ENCODE measurements around the gene TUBA4A. TPM values are rescaled to one million over a fixed set of nuclear protein-coding genes. Genes with fewer than 3 reads are reported as not detected.

Gene TUBA4A
- total RNA-seq, 4 donors from 2014 or later, result 39.2 to 101 (median 70.8) TPM

DNA sequence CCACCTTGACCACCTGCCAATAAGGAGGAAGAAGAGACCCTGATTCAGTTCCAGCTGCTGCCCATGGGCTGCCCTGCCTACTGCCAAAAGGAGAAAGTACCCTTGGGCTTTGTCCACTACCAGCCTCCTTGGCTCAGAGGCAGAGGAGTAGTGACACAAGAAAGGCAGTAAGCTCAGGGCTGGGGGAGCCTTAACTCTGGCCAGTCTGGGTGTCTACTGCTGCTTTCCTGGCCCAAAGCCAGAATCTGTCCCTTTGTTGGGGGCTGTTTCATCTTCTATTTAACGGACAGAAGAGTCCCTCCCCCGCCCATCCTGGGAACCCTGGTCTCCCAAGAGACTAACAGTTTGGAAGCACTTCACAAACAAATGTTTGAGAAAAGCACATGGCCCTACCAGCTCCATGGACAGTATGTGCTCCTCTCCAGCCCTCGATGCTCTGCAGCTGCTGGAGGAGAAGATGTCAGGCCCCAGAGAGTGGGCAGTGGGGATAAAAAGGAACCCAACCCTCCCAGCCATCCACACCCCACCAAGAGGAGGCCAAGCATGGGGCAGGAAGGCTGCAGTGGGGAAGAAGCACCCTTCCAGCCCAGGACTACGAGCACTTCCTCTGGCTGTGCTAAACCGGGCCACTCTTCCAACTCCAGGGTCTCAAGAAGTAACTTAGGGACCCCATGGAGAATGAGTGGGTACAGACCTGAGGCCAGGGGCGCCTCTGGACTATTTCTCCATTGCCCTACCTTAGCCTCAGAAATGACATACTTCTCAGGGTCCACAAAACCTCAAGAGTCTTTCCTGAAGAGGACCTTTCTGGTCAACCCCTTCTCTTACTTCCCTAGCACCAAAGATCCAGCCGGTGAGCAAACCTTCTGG, 25.4 kb downstream of the TUBA4A start:
- intact Hi-C loops (cut with DNase I; ENCODE audit: low total_unique reads), result loop anchor here (10.0 kb wide), 2 partner anchors 63 to 67 kb away; partner anchors contain the start of gene NHEJ1
- 45 to 79% methylated on average over 2 to 7 of the region's 7 CpGs for WGBS, 2 donors (ENCODE audit: low coverage in 1 of 2)
- no peak for DNase-seq

DNA sequence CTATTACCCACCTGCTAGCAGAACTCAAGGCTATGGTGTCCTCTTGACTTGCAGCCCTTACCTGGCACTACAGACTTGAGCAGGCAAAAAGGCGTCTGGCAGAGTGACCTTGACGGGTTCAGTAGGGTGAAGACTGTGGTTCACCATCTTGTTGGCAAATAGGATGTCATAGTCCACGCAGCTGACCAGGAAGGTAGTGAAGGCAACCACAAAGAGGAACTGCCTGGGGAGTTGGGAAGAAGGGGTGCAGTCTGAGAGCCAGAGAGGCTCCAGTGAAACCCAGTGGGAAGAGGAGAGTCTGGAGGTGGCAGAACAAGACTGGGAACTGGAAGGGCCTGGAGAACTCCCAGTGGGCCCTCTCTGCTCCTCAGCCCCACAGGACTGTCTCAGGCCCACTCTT, 28.4 kb downstream of the TUBA4A start:
- no peak for DNase-seq
- intact Hi-C loops (cut with DNase I; ENCODE audit: low total_unique reads), result loop anchor here (10.0 kb wide), 2 partner anchors 61 to 69 kb away; partner anchors contain the start of gene NHEJ1
- Histone ChIP-seq H3K27me3 (no peaks in the 10 kb centered on the region), H3K4me3 (no peak overlapping the region), H3K36me3 (peaks cover 0 to 50% (median 25%) of the 10 kb centered on the region in 4 donors), H3K27ac (no peak overlapping the region), H3K4me1 (peaks cover 11 to 24% (median 20%) of the 10 kb centered on the region in 4 donors), H3K9me3 (no peaks in the 10 kb centered on the region)
- WGBS, 2 donors (ENCODE audit: low coverage in 1 of 2), result 93% methylated on average over 3 of the region's 3 CpGs; no CpG with 5 or more reads in 1 of the 2 donors
- in situ Hi-C loops (cut with MboI; ENCODE audit: low pct_ligation_motif_present in 1 of 4, low pct_unique_long_range_greater_than_20kb in 1 of 4, low sequenced_read_pairs in 3 of 4), result no loop called here
- TF ChIP-seq POLR2AphosphoS5 (IDR thresholded peaks at IDR 0.05) (no peak), EP300 (IDR thresholded peaks at IDR 0.05; ENCODE audit: low read depth) (no peak), POLR2A (IDR thresholded peaks at IDR 0.05) (no peak)
- TF ChIP-seq, protein P1, sequence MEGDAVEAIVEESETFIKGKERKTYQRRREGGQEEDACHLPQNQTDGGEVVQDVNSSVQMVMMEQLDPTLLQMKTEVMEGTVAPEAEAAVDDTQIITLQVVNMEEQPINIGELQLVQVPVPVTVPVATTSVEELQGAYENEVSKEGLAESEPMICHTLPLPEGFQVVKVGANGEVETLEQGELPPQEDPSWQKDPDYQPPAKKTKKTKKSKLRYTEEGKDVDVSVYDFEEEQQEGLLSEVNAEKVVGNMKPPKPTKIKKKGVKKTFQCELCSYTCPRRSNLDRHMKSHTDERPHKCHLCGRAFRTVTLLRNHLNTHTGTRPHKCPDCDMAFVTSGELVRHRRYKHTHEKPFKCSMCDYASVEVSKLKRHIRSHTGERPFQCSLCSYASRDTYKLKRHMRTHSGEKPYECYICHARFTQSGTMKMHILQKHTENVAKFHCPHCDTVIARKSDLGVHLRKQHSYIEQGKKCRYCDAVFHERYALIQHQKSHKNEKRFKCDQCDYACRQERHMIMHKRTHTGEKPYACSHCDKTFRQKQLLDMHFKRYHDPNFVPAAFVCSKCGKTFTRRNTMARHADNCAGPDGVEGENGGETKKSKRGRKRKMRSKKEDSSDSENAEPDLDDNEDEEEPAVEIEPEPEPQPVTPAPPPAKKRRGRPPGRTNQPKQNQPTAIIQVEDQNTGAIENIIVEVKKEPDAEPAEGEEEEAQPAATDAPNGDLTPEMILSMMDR (IDR thresholded peaks at IDR 0.05), result no peak

More for the DNA sequence above, 25.4 kb downstream of the TUBA4A start:
- Histone ChIP-seq H3K36me3 (peaks cover 0 to 37% (median 17%) of the 10 kb centered on the region in 4 donors), H3K4me3 (peak overlapping the region; percentile 78 to 90 (median 81)), H3K4me1 (peaks cover 18 to 36% (median 30%) of the 10 kb centered on the region in 4 donors), H3K27ac (peak overlapping the region; percentile 92 to 98 (median 96)), H3K9me3 (no peaks in the 10 kb centered on the region), H3K27me3 (no peaks in the 10 kb centered on the region)
- in situ Hi-C loops (cut with MboI; ENCODE audit: low pct_ligation_motif_present in 1 of 4, low pct_unique_long_range_greater_than_20kb in 1 of 4, low sequenced_read_pairs in 3 of 4), result no loop called here
- TF ChIP-seq POLR2A (IDR thresholded peaks at IDR 0.05) (no peak), EP300 (IDR thresholded peaks at IDR 0.05; ENCODE audit: low read depth) (no peak), POLR2AphosphoS5 (IDR thresholded peaks at IDR 0.05) (no peak)
- TF ChIP-seq, protein P1 (IDR thresholded peaks at IDR 0.05), result no peak

DNA sequence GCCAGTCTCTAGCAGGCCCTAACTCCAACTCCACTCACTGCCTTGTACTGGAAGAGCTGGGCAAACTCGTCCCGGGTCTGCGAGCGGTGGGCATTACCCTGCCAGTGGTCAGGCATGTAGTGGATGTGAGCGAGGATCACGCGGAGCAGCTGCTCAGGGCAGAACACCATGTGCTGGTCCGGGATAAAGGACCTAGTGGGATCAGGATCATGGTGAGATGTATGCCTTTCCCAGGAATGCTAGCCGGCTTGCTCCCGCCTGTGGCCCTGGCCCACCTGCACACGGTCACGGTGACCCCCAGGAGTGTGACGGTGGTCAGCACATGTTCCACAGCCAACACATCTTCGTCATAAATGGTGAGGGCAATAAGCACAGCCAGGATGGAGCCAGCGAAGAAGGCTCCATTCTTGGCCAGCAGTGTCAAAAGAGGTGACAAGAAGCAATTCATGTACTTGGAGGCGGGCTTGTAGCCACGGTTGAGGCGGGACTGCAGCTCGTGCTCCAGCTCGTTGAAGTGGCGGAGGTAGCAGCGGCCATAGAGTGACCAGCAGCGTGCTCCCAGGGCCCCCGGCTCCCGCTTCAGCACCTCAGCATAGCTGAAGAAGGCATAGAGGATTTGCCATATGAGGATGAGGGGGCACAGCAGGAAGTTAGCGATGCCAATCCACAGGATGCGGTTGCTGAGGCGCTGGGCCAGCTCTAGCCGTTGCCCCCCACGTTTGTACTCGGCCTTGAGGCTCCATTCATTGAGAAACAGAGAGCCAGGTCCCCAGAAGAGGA, 29.7 kb downstream of the TUBA4A start:
- DNase-seq, result no peak
- Histone ChIP-seq H3K27me3 (no peaks in the 10 kb centered on the region), H3K9me3 (no peaks in the 10 kb centered on the region), H3K27ac (no peak overlapping the region), H3K36me3 (peaks cover 0 to 55% (median 25%) of the 10 kb centered on the region in 4 donors), H3K4me3 (no peak overlapping the region), H3K4me1 (peaks cover 19 to 31% (median 27%) of the 10 kb centered on the region in 4 donors)
- intact Hi-C loops (cut with DNase I; ENCODE audit: low total_unique reads) (loop anchor here (10.0 kb wide), 2 partner anchors 59 to 71 kb away; partner anchors contain the start of gene NHEJ1), in situ Hi-C loops (cut with MboI; ENCODE audit: low pct_ligation_motif_present in 1 of 4, low pct_unique_long_range_greater_than_20kb in 1 of 4, low sequenced_read_pairs in 3 of 4) (no loop called here)
- TF ChIP-seq, protein P1 (IDR thresholded peaks at IDR 0.05), result no peak
- TF ChIP-seq POLR2AphosphoS5 (IDR thresholded peaks at IDR 0.05), result no peak
- TF ChIP-seq POLR2A (IDR thresholded peaks at IDR 0.05), result no peak
- TF ChIP-seq EP300 (IDR thresholded peaks at IDR 0.05; ENCODE audit: low read depth), result no peak
- WGBS, 2 donors (ENCODE audit: low coverage in 1 of 2), result 92 to 95% methylated on average over 4 to 26 of the region's 31 CpGs
